Astrocyte of the cerebellum (primary cell): ENCODE results near the gene TBC1D19.
"Not testable (repeated sequence)": the region's sequence is repeated elsewhere in the genome, so short reads cannot be mapped to it uniquely, and the experiment has no call there.

ENCODE experiments used
- DNase-seq: peaks from one replicate; pipeline ENCODE4 v3.0.0-alpha.2; 2011; ENCODE audit warnings: low read depth
- H3K4me3 ChIP-seq: 2 replicates; pipeline ENCODE4 v1.5.1; 2011; ENCODE audit warnings: mild to moderate bottlenecking, low read depth, low read length, moderate library complexity
- in situ Hi-C: cut with HindIII; loops from 2 replicates; pipeline ENCODE4 v1.10.0; 2017; ENCODE audit warnings: low sequenced_read_pairs
- TF ChIP-seq, protein P1 (sequence below): IDR thresholded peaks from 2 replicates; pipeline ENCODE4 v1.5.1; 2012; ENCODE audit warnings: low read length, low read depth, moderate library complexity, mild to moderate bottlenecking; ENCODE audit errors: missing control alignments

TBC1D19 gene

DNA sequence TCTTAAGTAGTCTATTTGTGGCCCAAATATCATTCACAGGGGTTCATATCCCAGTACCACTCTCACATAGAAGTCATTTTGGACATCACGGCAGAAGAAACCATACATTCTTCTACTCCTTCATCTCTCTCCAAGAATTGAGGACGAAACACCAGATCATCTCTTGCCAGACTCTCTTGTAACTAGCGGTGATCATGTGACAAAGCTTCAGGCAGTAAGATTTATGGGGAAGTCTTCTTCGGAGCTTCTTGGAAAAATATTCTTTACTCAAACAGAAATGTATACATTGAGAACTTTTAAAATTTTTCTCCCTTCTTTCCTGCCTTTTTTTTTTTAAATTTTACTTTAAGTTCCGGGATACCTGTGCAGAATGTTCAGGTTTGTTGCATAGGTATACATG, 4.7 kb upstream of the TBC1D19 start:
- no peak for DNase-seq
- H3K4me3 ChIP-seq: no peak overlapping the region
- in situ Hi-C loops: no loop called here
- TF ChIP-seq, protein P1, sequence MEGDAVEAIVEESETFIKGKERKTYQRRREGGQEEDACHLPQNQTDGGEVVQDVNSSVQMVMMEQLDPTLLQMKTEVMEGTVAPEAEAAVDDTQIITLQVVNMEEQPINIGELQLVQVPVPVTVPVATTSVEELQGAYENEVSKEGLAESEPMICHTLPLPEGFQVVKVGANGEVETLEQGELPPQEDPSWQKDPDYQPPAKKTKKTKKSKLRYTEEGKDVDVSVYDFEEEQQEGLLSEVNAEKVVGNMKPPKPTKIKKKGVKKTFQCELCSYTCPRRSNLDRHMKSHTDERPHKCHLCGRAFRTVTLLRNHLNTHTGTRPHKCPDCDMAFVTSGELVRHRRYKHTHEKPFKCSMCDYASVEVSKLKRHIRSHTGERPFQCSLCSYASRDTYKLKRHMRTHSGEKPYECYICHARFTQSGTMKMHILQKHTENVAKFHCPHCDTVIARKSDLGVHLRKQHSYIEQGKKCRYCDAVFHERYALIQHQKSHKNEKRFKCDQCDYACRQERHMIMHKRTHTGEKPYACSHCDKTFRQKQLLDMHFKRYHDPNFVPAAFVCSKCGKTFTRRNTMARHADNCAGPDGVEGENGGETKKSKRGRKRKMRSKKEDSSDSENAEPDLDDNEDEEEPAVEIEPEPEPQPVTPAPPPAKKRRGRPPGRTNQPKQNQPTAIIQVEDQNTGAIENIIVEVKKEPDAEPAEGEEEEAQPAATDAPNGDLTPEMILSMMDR: no peak

DNA sequence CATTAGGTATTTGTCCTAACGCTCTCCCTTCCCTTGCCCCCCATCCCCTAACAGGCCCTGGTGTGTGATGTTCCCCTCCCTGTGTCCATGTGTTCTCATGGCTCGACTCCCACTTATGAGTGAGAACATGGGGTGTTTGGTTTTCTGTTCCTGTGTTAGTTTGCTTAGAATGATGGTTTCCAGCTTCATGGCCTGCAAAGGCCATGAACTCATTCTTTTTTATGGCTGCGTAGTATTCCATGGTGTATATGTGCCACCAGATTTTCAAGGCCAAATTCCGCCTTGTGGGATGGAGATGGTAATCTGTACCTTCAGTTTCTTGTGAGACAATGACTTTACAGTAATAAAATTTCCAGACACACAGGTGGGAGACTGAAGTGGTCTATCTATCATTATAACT, 2.5 kb upstream of the TBC1D19 start:
- in situ Hi-C loops, H3K4me3 ChIP-seq, DNase-seq: not testable (repeated sequence)

DNA sequence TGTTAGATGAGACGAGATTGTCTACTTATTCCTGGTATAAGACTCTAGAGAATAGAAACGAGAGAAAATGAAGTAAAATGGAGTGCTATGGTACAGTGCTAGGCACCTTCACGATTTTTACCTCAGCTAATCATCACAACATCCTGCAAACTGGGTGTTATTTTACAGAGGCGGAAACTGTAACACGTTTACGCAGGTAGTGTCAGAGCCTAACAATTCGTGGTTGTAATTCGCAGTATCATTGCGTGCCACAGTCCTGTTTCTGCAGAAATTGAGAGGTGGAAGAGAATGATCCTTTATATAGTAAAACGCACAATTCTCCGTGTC, 383 bp upstream of the TBC1D19 start:
- DNase-seq: no peak
- TF ChIP-seq, protein P1: no peak
- H3K4me3 ChIP-seq: peak overlapping the region; percentile 84
- in situ Hi-C loops: no loop called here

DNA sequence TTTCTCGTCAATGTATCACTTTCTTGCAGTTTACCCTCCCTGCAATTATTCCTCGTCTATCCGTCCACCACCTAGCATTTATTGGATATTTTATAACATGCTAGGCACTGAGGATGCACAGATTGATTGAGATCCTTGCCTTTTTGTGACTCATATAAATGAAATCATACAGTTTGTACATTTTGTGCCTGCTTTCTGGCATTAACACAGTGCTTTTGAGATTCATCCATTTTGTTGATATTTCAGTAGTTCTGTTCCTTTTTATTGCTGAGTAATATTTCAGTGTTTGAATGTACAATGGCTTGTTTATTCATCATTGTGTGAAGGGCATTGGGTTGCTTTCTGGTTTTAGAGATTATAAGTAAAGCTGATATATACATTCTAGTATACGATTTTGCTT, 841 bp downstream of the TBC1D19 start:
- peak overlapping the region; percentile 84 for H3K4me3 ChIP-seq
- in situ Hi-C loops: no loop called here
- DNase-seq: no peak
- TF ChIP-seq, protein P1: no peak

DNA sequence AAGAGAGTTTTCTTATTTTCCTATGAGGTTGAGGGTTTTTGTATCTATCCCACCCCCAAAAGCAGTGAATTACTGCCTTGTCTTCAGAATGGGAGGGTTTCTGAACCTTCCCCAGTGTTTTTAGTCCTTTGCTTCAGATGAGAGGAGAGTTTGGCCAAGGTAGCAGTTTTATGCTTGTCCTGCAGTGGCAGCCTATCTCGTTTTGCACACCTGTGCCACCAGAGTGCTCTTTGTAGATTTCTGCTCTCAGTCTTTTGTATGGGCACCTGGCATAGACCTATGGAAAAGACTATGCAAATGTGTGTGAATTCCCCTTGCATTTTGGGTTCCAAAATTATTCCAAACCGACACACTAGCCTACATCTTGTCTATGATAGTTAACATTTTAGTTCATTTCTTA, 5.8 kb downstream of the TBC1D19 start:
- no peak overlapping the region for H3K4me3 ChIP-seq
- TF ChIP-seq, protein P1: no peak
- no peak for DNase-seq
- in situ Hi-C loops: no loop called here

DNA sequence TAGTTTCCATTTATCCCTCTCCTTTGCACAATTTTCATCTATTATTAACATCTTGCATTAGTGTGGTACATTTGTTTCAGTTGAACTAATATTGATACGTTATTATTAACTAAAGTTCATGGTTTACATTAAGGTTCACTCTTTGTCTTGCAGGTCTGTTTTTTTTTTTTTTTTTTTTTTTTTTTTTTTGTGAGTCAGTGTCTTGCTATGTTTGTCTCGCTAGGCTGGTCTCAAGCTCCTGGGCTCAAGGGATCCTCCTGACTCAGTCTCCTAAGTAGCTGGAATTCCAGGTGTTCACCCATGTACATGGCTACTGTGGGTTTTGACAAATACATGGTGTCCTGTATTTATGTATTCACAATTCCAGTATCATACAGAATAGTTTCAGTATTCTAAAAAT, 6.8 kb downstream of the TBC1D19 start:
- no peak for DNase-seq
- H3K4me3 ChIP-seq: no peak overlapping the region
- TF ChIP-seq, protein P1: no peak
- in situ Hi-C loops: no loop called here

DNA sequence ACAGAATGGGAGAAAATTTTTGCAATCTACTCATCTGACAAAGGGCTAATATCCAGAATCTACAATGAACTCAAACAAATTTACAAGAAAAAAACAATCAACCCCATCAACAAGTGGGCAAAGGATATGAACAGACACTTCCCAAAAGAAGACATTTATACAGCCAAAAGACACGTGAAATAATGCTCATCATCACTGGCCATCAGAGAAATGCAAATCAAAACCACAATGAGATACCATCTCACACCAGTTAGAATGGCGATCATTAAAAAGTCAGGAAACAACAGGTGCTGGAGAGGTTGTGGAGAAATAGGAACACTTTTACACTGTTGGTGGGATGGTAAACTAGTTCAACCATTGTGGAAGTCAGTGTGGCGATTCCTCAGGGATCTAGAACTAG, 9.7 kb downstream of the TBC1D19 start:
- in situ Hi-C loops, H3K4me3 ChIP-seq, DNase-seq: not testable (repeated sequence)

DNA sequence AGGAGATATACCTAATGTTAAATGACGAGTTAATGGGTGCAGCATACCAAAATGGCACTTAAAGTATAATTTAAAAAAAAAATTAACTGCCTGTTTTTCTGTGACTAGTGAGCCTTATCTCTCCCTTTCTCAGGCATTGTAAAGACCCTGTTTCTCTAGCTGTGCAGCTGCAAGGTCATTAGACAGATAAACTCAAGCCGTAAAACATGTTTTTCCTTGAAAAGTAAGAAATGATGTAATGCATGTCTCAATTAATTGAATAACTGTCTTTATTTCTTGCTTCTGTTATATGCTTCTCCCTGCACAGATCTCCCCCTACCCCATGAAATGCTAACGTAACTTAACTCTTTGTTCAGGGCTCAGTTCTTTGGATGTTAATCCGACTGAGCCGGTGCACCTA, 10.5 kb downstream of the TBC1D19 start:
- in situ Hi-C loops: no loop called here
- no peak for DNase-seq
- TF ChIP-seq, protein P1: no peak
- no peak overlapping the region for H3K4me3 ChIP-seq
